GM12872 (cell line): Measurements from ENCODE around the gene KCTD15.

ENCODE experiments used
- CTCF ChIP-seq: IDR thresholded peaks from 3 replicates; pipeline ENCODE4 v1.5.1; 2011; ENCODE audit warnings: low read depth, mild to moderate bottlenecking, low read length, moderate library complexity; ENCODE audit not compliant: insufficient read depth

Gene KCTD15

GRCh38 chr19:33865306-33865705, 68.6 kb downstream of the KCTD15 start:
- TF ChIP-seq CTCF, result no peak
